Activated CD8-positive, alpha-beta memory T cell treated with anti-CD3 and anti-CD28 coated beads, Interleukin-2, amount 10 ng/mL, durations not matched to agents 7 days and 5 days (primary cell): Measurements from ENCODE around the gene LRRC58. TPM values are rescaled to one million over a fixed set of nuclear protein-coding genes. Genes with fewer than 3 reads are reported as not detected.

Experiments
- ATAC-seq: fragments of 150-1000 bp; cut with Tn5 transposase; one replicate; pipeline ENCODE4 v1.10.0; 2021; ENCODE audit warnings: moderate library complexity
- CTCF ChIA-PET: fragments of 350-600 bp; sonication (Branson Sonifier 250); formaldehyde crosslinking; loops from one replicate; lab custom pipeline; 2021; ENCODE audit warnings: antibody characterized with exemption; lab: Charles Lee
- DNase-seq: peaks from one replicate; pipeline ENCODE4 v3.0.0-alpha.2; 2020
- H3K27ac Mint-ChIP-seq: one replicate; pipeline ENCODE4 v1.8.0; 2021; ENCODE audit warnings: mild to moderate bottlenecking, mixed read lengths
- H3K27me3 Mint-ChIP-seq: one replicate; pipeline ENCODE4 v1.8.0; 2021; ENCODE audit warnings: mixed read lengths
- H3K36me3 Mint-ChIP-seq: one replicate; pipeline ENCODE4 v1.8.0; 2021; ENCODE audit warnings: mild to moderate bottlenecking, mixed read lengths
- H3K4me1 Mint-ChIP-seq: one replicate; pipeline ENCODE4 v1.8.0; 2021; ENCODE audit warnings: mixed read lengths
- H3K4me3 Mint-ChIP-seq: one replicate; pipeline ENCODE4 v1.8.0; 2021; ENCODE audit warnings: mild to moderate bottlenecking, moderate library complexity, mixed read lengths
- H3K9me3 Mint-ChIP-seq: one replicate; pipeline ENCODE4 v1.8.0; 2022; ENCODE audit warnings: low read depth, mixed read lengths
- total RNA-seq, 2 experiments: library from RNA; stranded (reverse); gene quantifications; one replicate each; pipeline ENCODE4 v1.2.3, GENCODE V29; 2021

LRRC58 gene
- total RNA-seq, 2 experiments from 2014 or later, result 21.2 to 21.4 TPM

- DNase-seq (no peak), ATAC-seq (no peak)
- CTCF ChIA-PET, result no interaction called here
- Mint-ChIP-seq H3K4me1 (no peaks in the 10 kb centered on the region), H3K27ac (no peak overlapping the region), H3K9me3 (no peaks in the 10 kb centered on the region), H3K36me3 (no peaks in the 10 kb centered on the region), H3K27me3 (peaks cover 40% of the 10 kb centered on the region), H3K4me3 (no peak overlapping the region)
These were observed 6.3 kb upstream of the LRRC58 start for GRCh38 chr3:120355486-120355885.

- H3K4me3 Mint-ChIP-seq, result no peak overlapping the region
- H3K27me3 Mint-ChIP-seq, result peaks cover 43% of the 10 kb centered on the region
- H3K9me3 Mint-ChIP-seq, result no peaks in the 10 kb centered on the region
- DNase-seq (no peak), ATAC-seq (no peak)
- H3K27ac Mint-ChIP-seq, result no peak overlapping the region
- no peaks in the 10 kb centered on the region for H3K36me3 Mint-ChIP-seq
- CTCF ChIA-PET, result no interaction called here
- peaks cover 7% of the 10 kb centered on the region for H3K4me1 Mint-ChIP-seq
These were observed 4.3 kb upstream of the LRRC58 start for GRCh38 chr3:120353463-120353862.

DNA sequence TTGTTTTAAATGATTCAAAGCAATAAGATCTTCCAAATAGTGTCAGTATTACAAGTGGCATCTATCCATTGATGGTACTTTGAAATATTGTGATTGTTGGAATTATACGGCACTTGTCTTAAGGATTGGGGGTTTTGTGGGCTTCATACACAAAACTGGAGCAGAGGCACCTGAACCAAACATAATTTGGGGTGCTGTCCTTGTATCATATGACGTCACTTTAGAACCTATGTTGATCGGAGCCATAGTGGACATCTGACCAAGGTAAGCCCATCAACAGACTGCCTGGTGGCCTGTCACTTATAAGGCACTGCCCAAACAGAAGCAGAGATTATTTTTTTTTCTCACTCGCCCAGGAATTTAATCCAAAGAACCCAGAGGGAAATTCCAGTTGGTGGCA is 2.9 kb upstream of the LRRC58 start:
- CTCF ChIA-PET, result interaction anchor here (1.5 kb wide), 1 partner anchor 209 kb away, joined by 3 read pairs; no protein-coding TSS in a partner anchor
- Mint-ChIP-seq H3K27me3 (peaks cover 39% of the 10 kb centered on the region), H3K4me3 (no peak overlapping the region)

DNA sequence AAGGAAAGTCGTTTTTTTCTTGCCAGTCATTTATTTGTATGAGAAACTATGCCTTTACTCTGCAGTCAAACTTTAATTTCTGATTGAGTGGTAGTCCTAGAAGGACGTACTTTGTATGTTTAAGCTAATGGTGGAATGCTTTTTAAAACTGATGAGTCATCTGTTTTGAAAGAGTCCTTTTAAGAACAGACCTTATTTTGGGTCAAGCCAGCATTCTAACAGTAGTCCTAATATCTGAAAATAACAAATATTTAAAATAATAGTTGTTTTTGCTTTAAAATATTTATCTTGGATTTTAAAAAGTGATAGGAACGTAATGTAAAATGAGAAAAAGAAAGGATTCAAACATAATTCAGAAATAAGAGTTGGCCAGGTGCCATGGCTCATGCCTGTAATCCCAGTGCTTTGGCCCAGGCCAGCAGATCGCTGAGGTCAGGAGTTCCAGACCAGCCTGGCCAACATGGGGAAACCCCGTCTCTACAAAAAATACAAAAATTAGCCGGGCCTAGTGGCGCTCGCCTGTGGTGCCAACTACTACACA is 1.3 kb upstream of the LRRC58 start:
- CTCF ChIA-PET, result interaction anchor here (2.0 to 2.4 kb wide), 2 partner anchors 10 to 106 kb away, joined by 6 to 8 read pairs; no protein-coding TSS in a partner anchor
- Mint-ChIP-seq H3K4me1 (peaks cover 30% of the 10 kb centered on the region), H3K9me3 (no peaks in the 10 kb centered on the region), H3K27ac (no peak overlapping the region), H3K36me3 (peaks cover 22% of the 10 kb centered on the region), H3K4me3 (peak overlapping the region; percentile 10), H3K27me3 (peaks cover 30% of the 10 kb centered on the region)
- no peak for DNase-seq
- no peak for ATAC-seq

More for the DNA sequence above, 2.9 kb upstream of the LRRC58 start:
- no peak for DNase-seq
- Mint-ChIP-seq H3K27ac (no peak overlapping the region), H3K36me3 (peaks cover 7% of the 10 kb centered on the region), H3K9me3 (no peaks in the 10 kb centered on the region), H3K4me1 (peaks cover 16% of the 10 kb centered on the region)
- no peak for ATAC-seq

DNA sequence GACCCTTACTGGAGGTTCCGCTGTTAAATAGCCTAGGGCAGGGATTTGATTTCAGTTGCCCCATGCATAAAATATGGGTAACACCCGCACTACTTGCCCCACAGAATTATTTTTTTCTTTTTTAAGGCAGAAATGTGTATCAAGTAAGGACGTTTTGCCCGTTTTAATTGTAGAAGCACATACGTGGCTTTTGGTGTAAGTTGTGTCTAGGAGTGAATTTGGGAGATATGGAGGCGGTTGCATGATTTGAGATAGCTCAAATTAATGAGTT is 636 bp upstream of the LRRC58 start:
- peaks cover 28% of the 10 kb centered on the region for H3K36me3 Mint-ChIP-seq
- CTCF ChIA-PET, result interaction anchor here (0.6 to 2.4 kb wide), 6 partner anchors 10 to 522 kb away, joined by 3 to 8 read pairs (median 4); no protein-coding TSS in a partner anchor
- peaks cover 37% of the 10 kb centered on the region for H3K4me1 Mint-ChIP-seq
- H3K27me3 Mint-ChIP-seq, result peaks cover 24% of the 10 kb centered on the region
- DNase-seq (no peak), ATAC-seq (no peak)
- peak overlapping the region; percentile 80 for H3K27ac Mint-ChIP-seq
- H3K4me3 Mint-ChIP-seq, result peak overlapping the region; percentile 89
- no peaks in the 10 kb centered on the region for H3K9me3 Mint-ChIP-seq

- CTCF ChIA-PET, result interaction anchor here (1.0 to 2.4 kb wide), 13 partner anchors 8 to 538 kb away, joined by 3 to 8 read pairs (median 4); no protein-coding TSS in a partner anchor
- H3K27ac Mint-ChIP-seq, result peak overlapping the region; percentile 81
- peaks cover 13% of the 10 kb centered on the region for H3K27me3 Mint-ChIP-seq
- no peaks in the 10 kb centered on the region for H3K9me3 Mint-ChIP-seq
- peaks cover 50% of the 10 kb centered on the region for H3K4me1 Mint-ChIP-seq
- DNase-seq (peak; percentile 77), ATAC-seq (peak; percentile 60)
- peaks cover 37% of the 10 kb centered on the region for H3K36me3 Mint-ChIP-seq
- peak overlapping the region; percentile 89 for H3K4me3 Mint-ChIP-seq
These were observed 826 bp downstream of the LRRC58 start for GRCh38 chr3:120348065-120348990.

- CTCF ChIA-PET, result no interaction called here
- no peak overlapping the region for H3K4me3 Mint-ChIP-seq
- peaks cover 67% of the 10 kb centered on the region for H3K36me3 Mint-ChIP-seq
- peak overlapping the region; percentile 73 for H3K27ac Mint-ChIP-seq
- H3K4me1 Mint-ChIP-seq, result peaks cover 45% of the 10 kb centered on the region
- ATAC-seq (peak; percentile 5), DNase-seq (no peak)
- peaks cover 10% of the 10 kb centered on the region for H3K9me3 Mint-ChIP-seq
- H3K27me3 Mint-ChIP-seq, result no peaks in the 10 kb centered on the region
These were observed 4.8 kb downstream of the LRRC58 start for GRCh38 chr3:120344349-120344748.

GRCh38 chr3:120341658-120342346 is 7.4 kb downstream of the LRRC58 start:
- H3K4me3 Mint-ChIP-seq, result no peak overlapping the region
- DNase-seq (no peak), ATAC-seq (no peak)
- CTCF ChIA-PET, result interaction anchor here (1.0 kb wide), 1 partner anchor 27 kb away, joined by 3 read pairs; no protein-coding TSS in a partner anchor
- peaks cover 72% of the 10 kb centered on the region for H3K36me3 Mint-ChIP-seq
- H3K9me3 Mint-ChIP-seq, result peaks cover 13% of the 10 kb centered on the region
- peaks cover 37% of the 10 kb centered on the region for H3K4me1 Mint-ChIP-seq
- H3K27ac Mint-ChIP-seq, result no peak overlapping the region
- no peaks in the 10 kb centered on the region for H3K27me3 Mint-ChIP-seq

DNA sequence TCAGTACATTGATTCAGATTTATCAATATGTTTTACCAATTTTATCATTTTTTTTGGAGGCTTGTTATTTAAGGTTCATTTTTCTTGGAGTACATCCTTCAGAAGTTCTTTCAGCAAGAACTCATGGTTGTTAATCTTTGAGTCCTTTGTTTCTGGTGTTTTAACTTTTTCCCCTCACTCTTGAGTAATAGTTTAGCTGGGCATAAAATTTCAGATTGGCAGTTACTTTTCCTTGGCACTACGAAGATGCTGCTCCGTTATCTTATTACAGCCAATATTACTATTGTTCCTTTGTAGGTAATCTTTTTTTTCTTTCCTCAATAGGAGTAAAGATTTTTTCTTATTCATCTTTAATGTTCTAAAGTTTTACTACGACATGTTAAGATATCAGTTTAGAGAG is 9.8 kb downstream of the LRRC58 start:
- H3K27ac Mint-ChIP-seq, result no peak overlapping the region
- H3K36me3 Mint-ChIP-seq, result peaks cover 58% of the 10 kb centered on the region
- no peak for ATAC-seq
- H3K4me1 Mint-ChIP-seq, result peaks cover 17% of the 10 kb centered on the region
- CTCF ChIA-PET, result interaction anchor here (2.2 kb wide), 1 partner anchor 10 kb away, joined by 8 read pairs; the partner anchor contains the start of gene LRRC58
- peaks cover 13% of the 10 kb centered on the region for H3K9me3 Mint-ChIP-seq
- H3K4me3 Mint-ChIP-seq, result no peak overlapping the region
- DNase-seq, result no peak
- no peaks in the 10 kb centered on the region for H3K27me3 Mint-ChIP-seq

- Mint-ChIP-seq H3K36me3 (peaks cover 58% of the 10 kb centered on the region), H3K27ac (no peak overlapping the region), H3K9me3 (peaks cover 13% of the 10 kb centered on the region), H3K27me3 (no peaks in the 10 kb centered on the region), H3K4me3 (no peak overlapping the region), H3K4me1 (peaks cover 10% of the 10 kb centered on the region)
- DNase-seq, result no peak
- ATAC-seq, result peak; percentile 30
- CTCF ChIA-PET, result no interaction called here
These were observed 10.6 kb downstream of the LRRC58 start for GRCh38 chr3:120338517-120338916.

GRCh38 chr3:120332646-120333045 is 16.5 kb downstream of the LRRC58 start:
- no peaks in the 10 kb centered on the region for H3K9me3 Mint-ChIP-seq
- ATAC-seq (no peak), DNase-seq (no peak)
- H3K36me3 Mint-ChIP-seq, result peaks cover 40% of the 10 kb centered on the region
- H3K27ac Mint-ChIP-seq, result no peak overlapping the region
- H3K27me3 Mint-ChIP-seq, result no peaks in the 10 kb centered on the region
- no peak overlapping the region for H3K4me3 Mint-ChIP-seq
- CTCF ChIA-PET, result no interaction called here
- peaks cover 3% of the 10 kb centered on the region for H3K4me1 Mint-ChIP-seq

GRCh38 chr3:120331076-120331475 is 18.1 kb downstream of the LRRC58 start:
- CTCF ChIA-PET, result no interaction called here
- peaks cover 42% of the 10 kb centered on the region for H3K36me3 Mint-ChIP-seq
- peaks cover 2% of the 10 kb centered on the region for H3K4me1 Mint-ChIP-seq
- no peak overlapping the region for H3K4me3 Mint-ChIP-seq
- no peak for DNase-seq
- no peak for ATAC-seq
- H3K27ac Mint-ChIP-seq, result no peak overlapping the region
- no peaks in the 10 kb centered on the region for H3K9me3 Mint-ChIP-seq
- no peaks in the 10 kb centered on the region for H3K27me3 Mint-ChIP-seq

DNA sequence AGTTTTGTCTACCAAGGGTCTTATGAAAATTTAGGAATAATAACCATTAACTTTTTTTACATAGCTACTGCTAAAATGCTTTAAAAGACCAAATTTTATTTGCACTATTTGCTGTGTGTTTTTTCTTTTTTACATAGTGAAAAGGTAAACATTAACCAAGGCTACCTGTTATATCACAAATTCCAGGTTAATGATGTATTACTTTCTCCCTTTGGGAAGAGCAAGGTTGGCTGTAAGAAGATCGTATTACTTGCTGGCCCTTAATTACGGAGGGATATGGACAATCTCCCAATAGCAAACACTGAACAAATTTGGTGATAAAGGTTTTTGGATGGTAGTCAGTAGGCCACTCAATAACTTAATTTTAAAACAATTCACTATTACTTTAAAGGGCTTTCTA is 22.4 kb downstream of the LRRC58 start:
- Mint-ChIP-seq H3K36me3 (peaks cover 42% of the 10 kb centered on the region), H3K4me1 (no peaks in the 10 kb centered on the region), H3K9me3 (no peaks in the 10 kb centered on the region), H3K27me3 (no peaks in the 10 kb centered on the region), H3K27ac (no peak overlapping the region), H3K4me3 (no peak overlapping the region)
- no peak for DNase-seq
- CTCF ChIA-PET, result interaction anchor here (1.4 kb wide), 1 partner anchor 72 kb away, joined by 4 read pairs; no protein-coding TSS in a partner anchor
- no peak for ATAC-seq
